Fibroblast of lung (primary cell): ENCODE results near the gene FUOM. TPM values are rescaled to one million over a fixed set of nuclear protein-coding genes. Genes with fewer than 3 reads are reported as not detected.
A peak's percentile ranks its signal among the peaks of the same experiment; 100 is the strongest.

Experiments used
- DNase-seq, 2 donors: peaks; one replicate each; pipeline versions ENCODE4 v3.0.0 to v3.0.0-alpha.2; 2010; ENCODE audit warnings: low read depth in 2 of 2
- H2AFZ ChIP-seq: 2 replicates; pipeline ENCODE4 v1.5.1; 2012; ENCODE audit warnings: low read length, control low read depth, inconsistent platforms
- H3K27ac ChIP-seq: 2 replicates; pipeline ENCODE4 v1.5.1; 2011; ENCODE audit warnings: low read length, control low read depth; ENCODE audit not compliant: insufficient read depth
- H3K27me3 ChIP-seq: 2 replicates; pipeline ENCODE4 v1.5.1; 2011; ENCODE audit warnings: mild to moderate bottlenecking, low read length; ENCODE audit not compliant: control insufficient read depth, insufficient read depth
- H3K36me3 ChIP-seq: 2 replicates; pipeline ENCODE4 v1.5.1; 2011; ENCODE audit warnings: low read length; ENCODE audit not compliant: control insufficient read depth, insufficient read depth
- H3K4me1 ChIP-seq: 2 replicates; pipeline ENCODE4 v1.5.1; 2011; ENCODE audit warnings: low read length; ENCODE audit not compliant: control insufficient read depth, insufficient read depth; ENCODE audit errors: extremely low read depth
- H3K4me2 ChIP-seq: 2 replicates; pipeline ENCODE4 v1.5.1; 2011; ENCODE audit warnings: low read length, control low read depth; ENCODE audit not compliant: insufficient read depth; ENCODE audit errors: extremely low read depth
- H3K4me3 ChIP-seq, 4 experiments: fragments of 200-600 bp in 1 of 4; sonication (generic) in 1 of 4; replicated peaks in 1 of 4; 2 replicates each; pipeline ENCODE4 v1.5.1; 2011 to 2016; ENCODE audit warnings: low read length in 4 of 4, low read depth in 3 of 4, mild to moderate bottlenecking in 3 of 4, control low read depth in 2 of 4, inconsistent platforms in 1 of 4, mixed read lengths in 1 of 4; ENCODE audit not compliant: insufficient read depth in 1 of 4; ENCODE audit errors: control extremely low read depth in 1 of 4
- H3K79me2 ChIP-seq: 2 replicates; pipeline ENCODE4 v1.5.1; 2012; ENCODE audit warnings: mild to moderate bottlenecking, low read length, inconsistent platforms; ENCODE audit not compliant: control insufficient read depth, insufficient read depth
- H3K9ac ChIP-seq: 2 replicates; pipeline ENCODE4 v1.5.1; 2011; ENCODE audit warnings: mild to moderate bottlenecking, low read length, control low read depth; ENCODE audit not compliant: insufficient read depth
- H3K9me3 ChIP-seq: 2 replicates; pipeline ENCODE4 v1.5.1; 2012; ENCODE audit warnings: low read depth, low read length; ENCODE audit not compliant: control insufficient read depth, insufficient read depth
- H4K20me1 ChIP-seq: 2 replicates; pipeline ENCODE4 v1.5.1; 2011; ENCODE audit warnings: low read length; ENCODE audit not compliant: control insufficient read depth, insufficient read depth; ENCODE audit errors: extremely low read depth
- EZH2 ChIP-seq: IDR thresholded peaks from 2 replicates; pipeline ENCODE4 v1.5.1; 2012; ENCODE audit warnings: low read length, control low read depth, mild to moderate bottlenecking; ENCODE audit errors: missing control alignments
- polyA plus RNA-seq, 2 donors: library from polyadenylated mRNA; depleted of rRNA in 1 of 2; stranded (reverse) in 1 of 2; unstranded in 1 of 2; fragments of >200 nt; gene quantifications; 2 replicates each; pipeline ENCODE4 v1.2.1, GENCODE V29; 2011 to 2012; ENCODE audit warnings: missing spikeins in 1 of 2
- total RNA-seq: library from RNA; depleted of rRNA; stranded (reverse); fragments of >200 nt; gene quantifications from 2 replicates; pipeline ENCODE4 v1.2.1, GENCODE V29; 2014
- TF ChIP-seq, protein P1 (sequence below), 2 donors: IDR thresholded peaks in 1 of 2; conservative IDR thresholded peaks in 1 of 2; 1 replicate in 1 of 2; 2 replicates in 1 of 2; pipeline ENCODE4 v1.5.1; 2011 to 2012; ENCODE audit warnings: low read length in 2 of 2, control low read depth in 1 of 2, inconsistent platforms in 1 of 2, low read depth in 1 of 2, mild to moderate bottlenecking in 1 of 2

The FUOM gene
- total and polyA plus RNA-seq, 2 donors (not counting 1 experiment from before 2014, with no cell fraction given) = 14.2 to 15.0 TPM

DNA sequence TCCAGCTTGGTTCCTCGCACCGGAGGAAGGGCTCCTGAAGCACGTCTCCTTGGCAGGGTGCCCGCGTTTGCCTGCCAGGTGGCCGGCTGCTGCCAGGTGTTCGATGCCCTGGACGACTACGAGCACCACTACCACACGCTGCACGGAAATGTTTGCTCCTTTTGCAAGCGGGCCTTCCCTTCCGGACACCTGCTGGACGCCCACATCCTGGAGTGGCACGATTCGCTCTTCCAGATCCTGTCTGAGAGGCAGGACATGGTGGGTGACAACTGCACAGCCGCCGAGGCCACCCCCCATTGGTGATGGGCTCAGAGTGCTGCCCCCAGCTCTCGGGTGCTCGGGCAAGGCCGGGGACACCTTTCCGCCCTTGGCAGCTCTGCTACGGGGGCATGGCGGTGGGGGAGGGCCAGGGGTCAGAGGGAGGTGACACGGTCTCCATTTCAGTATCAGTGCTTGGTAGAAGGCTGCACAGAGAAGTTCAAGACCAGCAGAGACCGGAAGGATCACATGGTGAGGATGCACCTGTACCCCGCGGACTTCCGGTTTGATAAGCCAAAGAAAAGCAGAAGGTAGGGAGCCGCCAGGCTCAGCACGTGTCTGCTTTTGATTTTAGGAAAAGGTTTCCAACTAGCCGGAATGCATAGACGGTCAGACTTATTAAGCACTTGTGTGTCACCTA is 48.0 kb downstream of the FUOM start:
- Histone ChIP-seq H3K9me3 (no peaks in the 10 kb centered on the region), H3K4me1 (peaks cover 3% of the 10 kb centered on the region), H3K4me3 (no peak overlapping the region), H3K4me2 (no peak overlapping the region), H3K27me3 (no peaks in the 10 kb centered on the region), H3K27ac (no peak overlapping the region), H3K79me2 (peaks cover 32% of the 10 kb centered on the region), H4K20me1 (no peaks in the 10 kb centered on the region), H2AFZ (no peak overlapping the region), H3K9ac (no peak overlapping the region), H3K36me3 (peaks cover 5% of the 10 kb centered on the region)
- DNase-seq = no peak
- TF ChIP-seq, protein P1, sequence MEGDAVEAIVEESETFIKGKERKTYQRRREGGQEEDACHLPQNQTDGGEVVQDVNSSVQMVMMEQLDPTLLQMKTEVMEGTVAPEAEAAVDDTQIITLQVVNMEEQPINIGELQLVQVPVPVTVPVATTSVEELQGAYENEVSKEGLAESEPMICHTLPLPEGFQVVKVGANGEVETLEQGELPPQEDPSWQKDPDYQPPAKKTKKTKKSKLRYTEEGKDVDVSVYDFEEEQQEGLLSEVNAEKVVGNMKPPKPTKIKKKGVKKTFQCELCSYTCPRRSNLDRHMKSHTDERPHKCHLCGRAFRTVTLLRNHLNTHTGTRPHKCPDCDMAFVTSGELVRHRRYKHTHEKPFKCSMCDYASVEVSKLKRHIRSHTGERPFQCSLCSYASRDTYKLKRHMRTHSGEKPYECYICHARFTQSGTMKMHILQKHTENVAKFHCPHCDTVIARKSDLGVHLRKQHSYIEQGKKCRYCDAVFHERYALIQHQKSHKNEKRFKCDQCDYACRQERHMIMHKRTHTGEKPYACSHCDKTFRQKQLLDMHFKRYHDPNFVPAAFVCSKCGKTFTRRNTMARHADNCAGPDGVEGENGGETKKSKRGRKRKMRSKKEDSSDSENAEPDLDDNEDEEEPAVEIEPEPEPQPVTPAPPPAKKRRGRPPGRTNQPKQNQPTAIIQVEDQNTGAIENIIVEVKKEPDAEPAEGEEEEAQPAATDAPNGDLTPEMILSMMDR (conservative IDR thresholded peaks at IDR 0.05 in 1 of 2, IDR thresholded peaks at IDR 0.05 in 1 of 2; ENCODE audit: low read depth in 1 of 2, low read length in 2 of 2) = no peak
- no peak for TF ChIP-seq EZH2

DNA sequence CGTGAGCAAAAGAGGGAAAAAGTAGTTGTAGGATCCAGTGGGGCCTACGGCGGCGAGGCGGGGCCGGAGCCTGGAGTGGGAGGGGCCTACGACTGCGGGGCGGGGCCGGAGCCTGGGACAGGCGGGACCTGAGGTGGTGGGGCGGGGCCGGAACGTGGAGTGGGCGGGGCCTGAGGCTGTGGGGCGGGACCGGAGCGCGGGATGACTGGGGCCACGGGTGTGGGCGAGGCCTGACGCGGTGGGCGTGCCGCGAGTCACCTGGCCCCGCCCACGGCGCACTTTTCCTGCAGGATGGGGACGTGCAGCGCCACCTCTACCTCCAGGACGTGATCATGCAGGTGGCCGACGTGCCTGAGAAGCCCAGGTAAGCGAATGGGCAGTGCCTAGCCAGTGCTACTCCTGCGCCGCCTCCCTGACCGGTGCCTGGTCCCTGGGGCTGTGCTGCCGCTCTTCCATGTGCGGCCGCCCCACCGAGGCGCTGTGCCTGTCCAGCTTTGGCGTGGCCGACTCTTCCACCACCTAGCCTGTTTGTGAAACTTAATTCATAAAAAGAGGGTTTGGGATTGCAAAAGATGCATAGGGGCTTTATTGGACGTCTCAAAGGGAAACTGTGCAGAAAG is 48.6 kb downstream of the FUOM start:
- Histone ChIP-seq H3K4me3 (peak overlapping the region; percentile 54 to 93 (median 80)), H3K27ac (peak overlapping the region; percentile 97), H3K4me1 (peaks cover 3% of the 10 kb centered on the region), H3K27me3 (no peaks in the 10 kb centered on the region), H4K20me1 (no peaks in the 10 kb centered on the region), H3K9me3 (no peaks in the 10 kb centered on the region), H2AFZ (peak overlapping the region; percentile 76), H3K79me2 (peaks cover 36% of the 10 kb centered on the region), H3K9ac (peak overlapping the region; percentile 96), H3K4me2 (peak overlapping the region; percentile 75), H3K36me3 (peaks cover 5% of the 10 kb centered on the region)
- TF ChIP-seq EZH2 = no peak
- TF ChIP-seq, protein P1 (conservative IDR thresholded peaks at IDR 0.05 in 1 of 2, IDR thresholded peaks at IDR 0.05 in 1 of 2; ENCODE audit: low read depth in 1 of 2, low read length in 2 of 2) = no peak
- DNase-seq = peak; percentile 84 to 90

DNA sequence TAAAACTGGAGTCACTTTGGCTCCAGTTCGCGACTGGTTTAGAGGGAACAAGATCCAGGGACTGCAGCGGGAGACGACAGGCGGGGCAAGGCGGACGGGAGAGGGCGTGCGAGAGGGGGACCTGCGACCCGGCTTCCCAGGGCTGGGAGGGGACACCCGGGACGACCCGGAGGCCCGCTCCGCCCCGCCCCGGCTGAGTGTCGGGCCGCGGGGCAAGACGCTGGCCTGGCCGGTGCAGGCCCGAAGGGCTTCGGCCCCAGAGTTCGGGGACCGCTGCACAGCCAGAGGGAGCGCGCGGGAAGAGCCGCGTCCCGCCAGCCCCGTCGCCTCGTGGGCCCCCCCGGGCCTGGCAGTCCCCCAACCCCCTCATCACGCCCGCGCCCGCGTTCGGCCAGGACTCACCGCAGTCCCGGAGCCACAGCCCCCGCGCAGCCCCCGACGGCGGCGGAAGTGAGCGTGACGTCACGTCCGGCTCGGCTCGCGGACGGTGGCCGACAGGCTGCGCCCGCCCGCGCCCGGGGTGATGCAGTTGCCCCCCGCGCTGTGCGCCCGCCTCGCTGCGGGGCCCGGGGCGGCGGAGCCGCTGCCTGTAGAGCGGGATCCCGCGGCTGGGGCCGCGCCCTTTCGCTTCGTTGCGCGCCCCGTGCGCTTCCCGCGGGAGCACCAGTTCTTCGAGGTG is 49.3 kb downstream of the FUOM start, which contains the start of the genes TUBGCP2 and ZNF511:
Gene TUBGCP2, minus strand, starts transcription at position 452 of the 679 bp plus-strand sequence. CDS start 5,931 bp downstream, outside the sequence.
Gene ZNF511, plus strand, starts transcription at position 494 of the 679 bp plus-strand sequence. Its CDS starts 30 bp downstream, at position 524.
- TF ChIP-seq, protein P1 (conservative IDR thresholded peaks at IDR 0.05 in 1 of 2, IDR thresholded peaks at IDR 0.05 in 1 of 2; ENCODE audit: low read depth in 1 of 2, low read length in 2 of 2) = peak in 1 of 2 donors; percentile 18
- TF ChIP-seq EZH2 = no peak
- H3K9me3 ChIP-seq = no peaks in the 10 kb centered on the region
- peaks cover 5% of the 10 kb centered on the region for H3K36me3 ChIP-seq
- peak within 1 kb of the TSS; percentile 76 for H2AFZ ChIP-seq
- peak within 1 kb of the TSS; percentile 95 for H3K4me2 ChIP-seq
- DNase-seq = peak; percentile 81 to 82
- H3K27me3 ChIP-seq = no peaks in the 10 kb centered on the region
- H3K4me1 ChIP-seq = peaks cover 3% of the 10 kb centered on the region
- peak within 1 kb of the TSS; percentile 96 for H3K9ac ChIP-seq
- H3K4me3 ChIP-seq = peak within 1 kb of the TSS; percentile 72 to 93 (median 89)
- peaks cover 42% of the 10 kb centered on the region for H3K79me2 ChIP-seq
- H3K27ac ChIP-seq = peak within 1 kb of the TSS; percentile 97
- no peaks in the 10 kb centered on the region for H4K20me1 ChIP-seq
